H1 (cell line): ENCODE data around the gene PPP1R14C.

ENCODE experiments used
- CBX5 ChIP-seq: fragments of 300-800, 300-1000 bp; sonication (generic); IDR thresholded peaks from 2 replicates; pipeline ENCODE4 v1.7.1; 2016; ENCODE audit warnings: antibody characterized with exemption, low read length, low read depth
- CEBPB ChIP-seq: IDR thresholded peaks from 2 replicates; pipeline ENCODE4 v1.6.1; 2012; ENCODE audit warnings: low read depth, low read length
- EP300 ChIP-seq, 2 experiments: IDR thresholded peaks; 1 replicate in 1 of 2; 2 replicates in 1 of 2; pipeline ENCODE4 v1.6.1; 2011 to 2012; ENCODE audit warnings: low read depth in 2 of 2, low read length in 2 of 2, mild to moderate bottlenecking in 2 of 2, borderline replicate concordance in 1 of 2, inconsistent platforms in 1 of 2, moderate library complexity in 1 of 2
- FOSL1 ChIP-seq: IDR thresholded peaks from 2 replicates; pipeline ENCODE4 v1.6.1; 2011; ENCODE audit warnings: mild to moderate bottlenecking, low read depth, low read length, moderate library complexity; ENCODE audit not compliant: insufficient read depth
- POLR2A ChIP-seq, 2 experiments: IDR thresholded peaks; 1 replicate in 1 of 2; 2 replicates in 1 of 2; pipeline ENCODE4 v1.6.1; 2011; ENCODE audit warnings: low read depth in 2 of 2, low read length in 2 of 2, mild to moderate bottlenecking in 2 of 2; ENCODE audit errors: control extremely low read depth in 1 of 2
- POLR2AphosphoS5 ChIP-seq: IDR thresholded peaks from 2 replicates; pipeline ENCODE4 v1.6.1; 2011; ENCODE audit warnings: low read depth, low read length
- POU5F1 ChIP-seq: IDR thresholded peaks from 2 replicates; pipeline ENCODE4 v1.6.1; 2011; ENCODE audit warnings: low read depth, mild to moderate bottlenecking, low read length, moderate library complexity
- RAD21 ChIP-seq, 2 experiments: IDR thresholded peaks in 1 of 2; conservative IDR thresholded peaks in 1 of 2; 2 replicates each; pipeline ENCODE4 v1.6.1; 2011; ENCODE audit warnings: low read depth in 2 of 2, low read length in 2 of 2, improper control_type of control experiment in 1 of 2, inconsistent platforms in 1 of 2, mild to moderate bottlenecking in 1 of 2, moderate library complexity in 1 of 2
- SP4 ChIP-seq: IDR thresholded peaks from 2 replicates; pipeline ENCODE4 v1.6.1; 2012; ENCODE audit warnings: low read length, inconsistent platforms
- YY1 ChIP-seq: IDR thresholded peaks from 2 replicates; pipeline ENCODE4 v1.6.1; 2011; ENCODE audit warnings: low read depth, mild to moderate bottlenecking, low read length
- TF ChIP-seq, protein P1 (sequence below), 3 experiments: IDR thresholded peaks; 1 replicate in 2 of 3; 2 replicates in 1 of 3; pipeline versions ENCODE4 v1.5.1 to v1.6.1; 2011; ENCODE audit warnings: low read length in 3 of 3, mild to moderate bottlenecking in 3 of 3, inconsistent platforms in 2 of 3, low read depth in 1 of 3, moderate library complexity in 1 of 3; ENCODE audit not compliant: insufficient read depth in 1 of 3; ENCODE audit errors: control extremely low read depth in 1 of 3
- TF ChIP-seq, protein P2 (sequence below): fragments of 300-600 bp; sonication (generic); IDR thresholded peaks from 2 replicates; pipeline ENCODE4 v1.7.1; 2012; ENCODE audit warnings: low read length, moderate library complexity, mild to moderate bottlenecking, inconsistent platforms; ENCODE audit not compliant: insufficient replicate concordance
- TF ChIP-seq, protein P3 (sequence below): IDR thresholded peaks from 2 replicates; pipeline ENCODE4 v1.6.1; 2012; ENCODE audit warnings: low read length, inconsistent platforms

DNA sequence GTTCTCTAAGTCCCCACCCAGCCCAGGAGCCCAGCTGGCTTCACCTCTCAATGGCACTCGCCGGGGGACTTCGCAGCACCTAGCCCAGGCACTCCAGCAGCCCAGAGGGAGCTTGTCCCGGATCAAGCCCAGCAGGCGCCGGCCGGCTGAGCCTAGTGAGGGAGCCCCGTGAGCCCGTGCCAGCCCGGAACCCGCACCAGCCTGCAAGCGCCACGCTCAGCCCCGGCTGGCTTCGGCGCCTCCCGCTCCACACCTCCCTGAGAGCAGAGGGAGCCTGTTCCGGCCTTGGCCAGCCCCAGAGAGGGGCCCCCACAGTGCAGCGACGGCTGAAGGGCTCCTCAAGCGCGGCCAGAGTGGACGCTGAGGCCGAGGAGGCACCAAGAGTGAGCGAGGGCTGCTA is 27.1 kb upstream of the PPP1R14C start:
- TF ChIP-seq, protein P1, sequence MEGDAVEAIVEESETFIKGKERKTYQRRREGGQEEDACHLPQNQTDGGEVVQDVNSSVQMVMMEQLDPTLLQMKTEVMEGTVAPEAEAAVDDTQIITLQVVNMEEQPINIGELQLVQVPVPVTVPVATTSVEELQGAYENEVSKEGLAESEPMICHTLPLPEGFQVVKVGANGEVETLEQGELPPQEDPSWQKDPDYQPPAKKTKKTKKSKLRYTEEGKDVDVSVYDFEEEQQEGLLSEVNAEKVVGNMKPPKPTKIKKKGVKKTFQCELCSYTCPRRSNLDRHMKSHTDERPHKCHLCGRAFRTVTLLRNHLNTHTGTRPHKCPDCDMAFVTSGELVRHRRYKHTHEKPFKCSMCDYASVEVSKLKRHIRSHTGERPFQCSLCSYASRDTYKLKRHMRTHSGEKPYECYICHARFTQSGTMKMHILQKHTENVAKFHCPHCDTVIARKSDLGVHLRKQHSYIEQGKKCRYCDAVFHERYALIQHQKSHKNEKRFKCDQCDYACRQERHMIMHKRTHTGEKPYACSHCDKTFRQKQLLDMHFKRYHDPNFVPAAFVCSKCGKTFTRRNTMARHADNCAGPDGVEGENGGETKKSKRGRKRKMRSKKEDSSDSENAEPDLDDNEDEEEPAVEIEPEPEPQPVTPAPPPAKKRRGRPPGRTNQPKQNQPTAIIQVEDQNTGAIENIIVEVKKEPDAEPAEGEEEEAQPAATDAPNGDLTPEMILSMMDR (IDR thresholded peaks at IDR 0.05; ENCODE audit: control extremely low read depth in 1 of 3, insufficient read depth in 1 of 3, low read depth in 1 of 3, low read length in 3 of 3), result no peak
- TF ChIP-seq YY1 (no peak), CEBPB (no peak), POU5F1 (no peak), CBX5 (no peak), POLR2AphosphoS5 (no peak), SP4 (no peak), FOSL1 (no peak), RAD21 (IDR thresholded peaks at IDR 0.05 in 1 of 2, conservative IDR thresholded peaks at IDR 0.05 in 1 of 2; ENCODE audit: low read depth in 2 of 2, low read length in 2 of 2) (no peak), EP300 (IDR thresholded peaks at IDR 0.05; ENCODE audit: borderline replicate concordance in 1 of 2, low read depth in 2 of 2, low read length in 2 of 2) (no peak), POLR2A (IDR thresholded peaks at IDR 0.05; ENCODE audit: control extremely low read depth in 1 of 2, low read depth in 2 of 2, low read length in 2 of 2) (no peak)
- TF ChIP-seq, protein P2, sequence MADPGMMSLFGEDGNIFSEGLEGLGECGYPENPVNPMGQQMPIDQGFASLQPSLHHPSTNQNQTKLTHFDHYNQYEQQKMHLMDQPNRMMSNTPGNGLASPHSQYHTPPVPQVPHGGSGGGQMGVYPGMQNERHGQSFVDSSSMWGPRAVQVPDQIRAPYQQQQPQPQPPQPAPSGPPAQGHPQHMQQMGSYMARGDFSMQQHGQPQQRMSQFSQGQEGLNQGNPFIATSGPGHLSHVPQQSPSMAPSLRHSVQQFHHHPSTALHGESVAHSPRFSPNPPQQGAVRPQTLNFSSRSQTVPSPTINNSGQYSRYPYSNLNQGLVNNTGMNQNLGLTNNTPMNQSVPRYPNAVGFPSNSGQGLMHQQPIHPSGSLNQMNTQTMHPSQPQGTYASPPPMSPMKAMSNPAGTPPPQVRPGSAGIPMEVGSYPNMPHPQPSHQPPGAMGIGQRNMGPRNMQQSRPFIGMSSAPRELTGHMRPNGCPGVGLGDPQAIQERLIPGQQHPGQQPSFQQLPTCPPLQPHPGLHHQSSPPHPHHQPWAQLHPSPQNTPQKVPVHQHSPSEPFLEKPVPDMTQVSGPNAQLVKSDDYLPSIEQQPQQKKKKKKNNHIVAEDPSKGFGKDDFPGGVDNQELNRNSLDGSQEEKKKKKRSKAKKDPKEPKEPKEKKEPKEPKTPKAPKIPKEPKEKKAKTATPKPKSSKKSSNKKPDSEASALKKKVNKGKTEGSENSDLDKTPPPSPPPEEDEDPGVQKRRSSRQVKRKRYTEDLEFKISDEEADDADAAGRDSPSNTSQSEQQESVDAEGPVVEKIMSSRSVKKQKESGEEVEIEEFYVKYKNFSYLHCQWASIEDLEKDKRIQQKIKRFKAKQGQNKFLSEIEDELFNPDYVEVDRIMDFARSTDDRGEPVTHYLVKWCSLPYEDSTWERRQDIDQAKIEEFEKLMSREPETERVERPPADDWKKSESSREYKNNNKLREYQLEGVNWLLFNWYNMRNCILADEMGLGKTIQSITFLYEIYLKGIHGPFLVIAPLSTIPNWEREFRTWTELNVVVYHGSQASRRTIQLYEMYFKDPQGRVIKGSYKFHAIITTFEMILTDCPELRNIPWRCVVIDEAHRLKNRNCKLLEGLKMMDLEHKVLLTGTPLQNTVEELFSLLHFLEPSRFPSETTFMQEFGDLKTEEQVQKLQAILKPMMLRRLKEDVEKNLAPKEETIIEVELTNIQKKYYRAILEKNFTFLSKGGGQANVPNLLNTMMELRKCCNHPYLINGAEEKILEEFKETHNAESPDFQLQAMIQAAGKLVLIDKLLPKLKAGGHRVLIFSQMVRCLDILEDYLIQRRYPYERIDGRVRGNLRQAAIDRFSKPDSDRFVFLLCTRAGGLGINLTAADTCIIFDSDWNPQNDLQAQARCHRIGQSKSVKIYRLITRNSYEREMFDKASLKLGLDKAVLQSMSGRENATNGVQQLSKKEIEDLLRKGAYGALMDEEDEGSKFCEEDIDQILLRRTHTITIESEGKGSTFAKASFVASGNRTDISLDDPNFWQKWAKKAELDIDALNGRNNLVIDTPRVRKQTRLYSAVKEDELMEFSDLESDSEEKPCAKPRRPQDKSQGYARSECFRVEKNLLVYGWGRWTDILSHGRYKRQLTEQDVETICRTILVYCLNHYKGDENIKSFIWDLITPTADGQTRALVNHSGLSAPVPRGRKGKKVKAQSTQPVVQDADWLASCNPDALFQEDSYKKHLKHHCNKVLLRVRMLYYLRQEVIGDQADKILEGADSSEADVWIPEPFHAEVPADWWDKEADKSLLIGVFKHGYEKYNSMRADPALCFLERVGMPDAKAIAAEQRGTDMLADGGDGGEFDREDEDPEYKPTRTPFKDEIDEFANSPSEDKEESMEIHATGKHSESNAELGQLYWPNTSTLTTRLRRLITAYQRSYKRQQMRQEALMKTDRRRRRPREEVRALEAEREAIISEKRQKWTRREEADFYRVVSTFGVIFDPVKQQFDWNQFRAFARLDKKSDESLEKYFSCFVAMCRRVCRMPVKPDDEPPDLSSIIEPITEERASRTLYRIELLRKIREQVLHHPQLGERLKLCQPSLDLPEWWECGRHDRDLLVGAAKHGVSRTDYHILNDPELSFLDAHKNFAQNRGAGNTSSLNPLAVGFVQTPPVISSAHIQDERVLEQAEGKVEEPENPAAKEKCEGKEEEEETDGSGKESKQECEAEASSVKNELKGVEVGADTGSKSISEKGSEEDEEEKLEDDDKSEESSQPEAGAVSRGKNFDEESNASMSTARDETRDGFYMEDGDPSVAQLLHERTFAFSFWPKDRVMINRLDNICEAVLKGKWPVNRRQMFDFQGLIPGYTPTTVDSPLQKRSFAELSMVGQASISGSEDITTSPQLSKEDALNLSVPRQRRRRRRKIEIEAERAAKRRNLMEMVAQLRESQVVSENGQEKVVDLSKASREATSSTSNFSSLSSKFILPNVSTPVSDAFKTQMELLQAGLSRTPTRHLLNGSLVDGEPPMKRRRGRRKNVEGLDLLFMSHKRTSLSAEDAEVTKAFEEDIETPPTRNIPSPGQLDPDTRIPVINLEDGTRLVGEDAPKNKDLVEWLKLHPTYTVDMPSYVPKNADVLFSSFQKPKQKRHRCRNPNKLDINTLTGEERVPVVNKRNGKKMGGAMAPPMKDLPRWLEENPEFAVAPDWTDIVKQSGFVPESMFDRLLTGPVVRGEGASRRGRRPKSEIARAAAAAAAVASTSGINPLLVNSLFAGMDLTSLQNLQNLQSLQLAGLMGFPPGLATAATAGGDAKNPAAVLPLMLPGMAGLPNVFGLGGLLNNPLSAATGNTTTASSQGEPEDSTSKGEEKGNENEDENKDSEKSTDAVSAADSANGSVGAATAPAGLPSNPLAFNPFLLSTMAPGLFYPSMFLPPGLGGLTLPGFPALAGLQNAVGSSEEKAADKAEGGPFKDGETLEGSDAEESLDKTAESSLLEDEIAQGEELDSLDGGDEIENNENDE, result no peak
- TF ChIP-seq, protein P3, sequence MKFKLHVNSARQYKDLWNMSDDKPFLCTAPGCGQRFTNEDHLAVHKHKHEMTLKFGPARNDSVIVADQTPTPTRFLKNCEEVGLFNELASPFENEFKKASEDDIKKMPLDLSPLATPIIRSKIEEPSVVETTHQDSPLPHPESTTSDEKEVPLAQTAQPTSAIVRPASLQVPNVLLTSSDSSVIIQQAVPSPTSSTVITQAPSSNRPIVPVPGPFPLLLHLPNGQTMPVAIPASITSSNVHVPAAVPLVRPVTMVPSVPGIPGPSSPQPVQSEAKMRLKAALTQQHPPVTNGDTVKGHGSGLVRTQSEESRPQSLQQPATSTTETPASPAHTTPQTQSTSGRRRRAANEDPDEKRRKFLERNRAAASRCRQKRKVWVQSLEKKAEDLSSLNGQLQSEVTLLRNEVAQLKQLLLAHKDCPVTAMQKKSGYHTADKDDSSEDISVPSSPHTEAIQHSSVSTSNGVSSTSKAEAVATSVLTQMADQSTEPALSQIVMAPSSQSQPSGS, result no peak
